Measurements from ENCODE around the gene UBE2I.

Gene UBE2I

GRCh38 chr16:1375741-1376410 is 66.4 kb downstream of the UBE2I start:
- in situ Hi-C loops (cut with HindIII; ENCODE audit: low pct_ligation_motif_present, low sequenced_read_pairs), result no loop called here
- H3K27ac ChIP-seq, result no peak overlapping the region
- no peak overlapping the region for H3K4me3 ChIP-seq (ENCODE audit: low read depth, low read length)
- no peak for TF ChIP-seq CTCF (IDR thresholded peaks at IDR 0.05; ENCODE audit: low read depth, low read length, missing control alignments)
- H3K36me3 ChIP-seq (replicated peaks), result no peaks in the 10 kb centered on the region
- no peak for DNase-seq
- H3K27me3 ChIP-seq (replicated peaks), result no peaks in the 10 kb centered on the region
